Measurements from ENCODE around the gene NLGN1.

GRCh38 chr3:173745952-173746682 is 348.6 kb downstream of the NLGN1 start:
- no peak for TF ChIP-seq EZH2 (IDR thresholded peaks at IDR 0.05; ENCODE audit: insufficient read depth, poor library complexity, severe bottlenecking)
- TF ChIP-seq EZH2phosphoT487 (IDR thresholded peaks at IDR 0.05; ENCODE audit: insufficient read depth, low read depth) = no peak

Measured in GM23248 (cell line).